GM03348 (cell line): ENCODE measurements around the gene DLL3.

Experiments
- DNase-seq: peaks from one replicate; pipeline ENCODE4 v3.0.0; 2012; ENCODE audit warnings: low spot score

The DLL3 gene

GRCh38 chr19:39481676-39482075 lies 17.1 kb upstream of the DLL3 start:
- no peak for DNase-seq

GRCh38 chr19:39483141-39483540 lies 15.6 kb upstream of the DLL3 start:
- DNase-seq: no peak

- no peak for DNase-seq
Measured at GRCh38 chr19:39489756-39490155, 9.0 kb upstream of the DLL3 start.

GRCh38 chr19:39492225-39492624 lies 6.5 kb upstream of the DLL3 start:
- DNase-seq: no peak

- no peak for DNase-seq
Measured at GRCh38 chr19:39492788-39493187, 6.0 kb upstream of the DLL3 start.

GRCh38 chr19:39494661-39495060 lies 4.1 kb upstream of the DLL3 start:
- no peak for DNase-seq

GRCh38 chr19:39496063-39496462 lies 2.7 kb upstream of the DLL3 start:
- DNase-seq: no peak

GRCh38 chr19:39497701-39497995 lies 1.1 kb upstream of the DLL3 start:
- no peak for DNase-seq

- peak; percentile 53 for DNase-seq
Measured at GRCh38 chr19:39497996-39498797, 550 bp upstream of the DLL3 start.

- no peak for DNase-seq
Measured at GRCh38 chr19:39499932-39500331, 1.2 kb downstream of the DLL3 start.

GRCh38 chr19:39500543-39500942 lies 1.8 kb downstream of the DLL3 start:
- DNase-seq: no peak

- DNase-seq: no peak
Measured at GRCh38 chr19:39501340-39501739, 2.6 kb downstream of the DLL3 start.

- peak; percentile 92 for DNase-seq
Measured at GRCh38 chr19:39502640-39503417, 4.1 kb downstream of the DLL3 start.

GRCh38 chr19:39506598-39506943 lies 7.8 kb downstream of the DLL3 start:
- DNase-seq: no peak

- DNase-seq: peak; percentile 84
Measured at GRCh38 chr19:39506944-39507714, 8.4 kb downstream of the DLL3 start.

GRCh38 chr19:39507715-39508364 lies 9.1 kb downstream of the DLL3 start:
- no peak for DNase-seq

- DNase-seq: no peak
Measured at GRCh38 chr19:39508629-39509028, 9.9 kb downstream of the DLL3 start.

GRCh38 chr19:39509233-39509632 lies 10.5 kb downstream of the DLL3 start:
- no peak for DNase-seq

- no peak for DNase-seq
Measured at GRCh38 chr19:39512988-39513387, 14.2 kb downstream of the DLL3 start.

GRCh38 chr19:39514840-39515550 lies 16.2 kb downstream of the DLL3 start, which contains the start of gene SELENOV:
TSS of gene SELENOV (plus strand) at chr19:39515139. CDS start at chr19:39515213, 74 bp downstream.
- no peak for DNase-seq

GRCh38 chr19:39515551-39516191 lies 16.9 kb downstream of the DLL3 start:
- no peak for DNase-seq
